Osteoblast (primary cell): Measurements from ENCODE around the gene CACNA1C. TPM values are rescaled to one million over a fixed set of nuclear protein-coding genes. Genes with fewer than 3 reads are reported as not detected.

ENCODE experiments used
- DNase-seq: peaks from one replicate; pipeline ENCODE4 v3.0.0; 2011; ENCODE audit warnings: low spot score, mixed read lengths; ENCODE audit not compliant: insufficient read length; ENCODE audit errors: missing footprints
- H2AFZ ChIP-seq: 2 replicates; pipeline ENCODE4 v1.6.0; 2011; ENCODE audit warnings: mild to moderate bottlenecking, low read length
- H3K27ac ChIP-seq: 2 replicates; pipeline ENCODE4 v1.5.1; 2011; ENCODE audit warnings: mild to moderate bottlenecking, low read depth, low read length, moderate library complexity
- H3K27me3 ChIP-seq: 2 replicates; pipeline ENCODE4 v1.6.0; 2012; ENCODE audit warnings: mild to moderate bottlenecking, control low read depth, inconsistent platforms, low read length, moderate library complexity; ENCODE audit not compliant: insufficient read depth
- H3K36me3 ChIP-seq: 2 replicates; pipeline ENCODE4 v1.5.1; 2011; ENCODE audit warnings: mild to moderate bottlenecking, low read length, control low read depth, moderate library complexity; ENCODE audit not compliant: insufficient read depth
- H3K4me1 ChIP-seq: 2 replicates; pipeline ENCODE4 v1.5.1; 2011; ENCODE audit warnings: mild to moderate bottlenecking, low read length, control low read depth, moderate library complexity; ENCODE audit not compliant: insufficient read depth
- H3K4me2 ChIP-seq: 2 replicates; pipeline ENCODE4 v1.6.0; 2011; ENCODE audit warnings: mild to moderate bottlenecking, low read length; ENCODE audit not compliant: insufficient read depth
- H3K4me3 ChIP-seq: fragments of 200-600 bp; sonication (generic); 3 replicates; pipeline ENCODE4 v1.5.1; 2012; ENCODE audit warnings: mild to moderate bottlenecking, low read length, inconsistent platforms; ENCODE audit not compliant: insufficient read depth
- H3K79me2 ChIP-seq: 2 replicates; pipeline ENCODE4 v1.6.0; 2012; ENCODE audit warnings: mild to moderate bottlenecking, low read length, control low read depth, inconsistent platforms; ENCODE audit not compliant: insufficient read depth
- H3K9me3 ChIP-seq: 2 replicates; pipeline ENCODE4 v1.5.1; 2011; ENCODE audit warnings: low read depth, low read length, control low read depth
- H4K20me1 ChIP-seq: 2 replicates; pipeline ENCODE4 v1.6.0; 2012; ENCODE audit warnings: mild to moderate bottlenecking, low read length, control low read depth; ENCODE audit not compliant: insufficient read depth
- total RNA-seq: library from RNA; depleted of rRNA; stranded (reverse); fragments of >200 nt; gene quantifications from 2 replicates; pipeline ENCODE4 v1.2.3, GENCODE V29; 2012
- TF ChIP-seq, protein P1 (sequence below): IDR thresholded peaks from 2 replicates; pipeline ENCODE4 v1.5.1; 2011; ENCODE audit warnings: mild to moderate bottlenecking, low read depth, low read length, moderate library complexity; ENCODE audit errors: extremely low read depth

CACNA1C gene
- total RNA-seq, 1 donor = 19.2 TPM

DNA sequence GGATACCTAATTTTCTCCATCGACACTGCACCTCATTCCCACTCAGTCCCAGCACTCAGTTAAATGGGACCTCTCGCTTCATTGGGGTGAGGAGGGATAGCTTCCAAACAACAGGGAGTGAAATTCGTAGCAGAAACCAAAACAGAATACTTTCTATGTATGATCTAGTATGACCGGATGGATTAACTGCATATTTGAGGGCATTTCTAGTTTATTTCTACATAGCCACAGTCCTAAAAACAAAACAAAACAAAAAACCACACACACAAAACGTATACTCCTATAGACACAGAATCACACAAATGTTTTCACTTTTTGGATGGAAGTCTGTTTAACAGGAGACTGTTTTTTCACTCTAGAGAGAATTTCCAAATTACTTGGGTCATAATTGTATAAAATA lies 434.5 kb downstream of the CACNA1C start:
- H3K36me3 ChIP-seq = peaks cover 14% of the 10 kb centered on the region
- DNase-seq = no peak
- no peaks in the 10 kb centered on the region for H3K4me1 ChIP-seq
- H3K4me2 ChIP-seq = no peak overlapping the region
- H4K20me1 ChIP-seq = no peaks in the 10 kb centered on the region
- no peak overlapping the region for H3K4me3 ChIP-seq
- no peaks in the 10 kb centered on the region for H3K79me2 ChIP-seq
- H2AFZ ChIP-seq = no peak overlapping the region
- no peak overlapping the region for H3K27ac ChIP-seq
- TF ChIP-seq, protein P1, sequence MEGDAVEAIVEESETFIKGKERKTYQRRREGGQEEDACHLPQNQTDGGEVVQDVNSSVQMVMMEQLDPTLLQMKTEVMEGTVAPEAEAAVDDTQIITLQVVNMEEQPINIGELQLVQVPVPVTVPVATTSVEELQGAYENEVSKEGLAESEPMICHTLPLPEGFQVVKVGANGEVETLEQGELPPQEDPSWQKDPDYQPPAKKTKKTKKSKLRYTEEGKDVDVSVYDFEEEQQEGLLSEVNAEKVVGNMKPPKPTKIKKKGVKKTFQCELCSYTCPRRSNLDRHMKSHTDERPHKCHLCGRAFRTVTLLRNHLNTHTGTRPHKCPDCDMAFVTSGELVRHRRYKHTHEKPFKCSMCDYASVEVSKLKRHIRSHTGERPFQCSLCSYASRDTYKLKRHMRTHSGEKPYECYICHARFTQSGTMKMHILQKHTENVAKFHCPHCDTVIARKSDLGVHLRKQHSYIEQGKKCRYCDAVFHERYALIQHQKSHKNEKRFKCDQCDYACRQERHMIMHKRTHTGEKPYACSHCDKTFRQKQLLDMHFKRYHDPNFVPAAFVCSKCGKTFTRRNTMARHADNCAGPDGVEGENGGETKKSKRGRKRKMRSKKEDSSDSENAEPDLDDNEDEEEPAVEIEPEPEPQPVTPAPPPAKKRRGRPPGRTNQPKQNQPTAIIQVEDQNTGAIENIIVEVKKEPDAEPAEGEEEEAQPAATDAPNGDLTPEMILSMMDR = no peak
- H3K9me3 ChIP-seq = no peaks in the 10 kb centered on the region
- no peaks in the 10 kb centered on the region for H3K27me3 ChIP-seq

DNA sequence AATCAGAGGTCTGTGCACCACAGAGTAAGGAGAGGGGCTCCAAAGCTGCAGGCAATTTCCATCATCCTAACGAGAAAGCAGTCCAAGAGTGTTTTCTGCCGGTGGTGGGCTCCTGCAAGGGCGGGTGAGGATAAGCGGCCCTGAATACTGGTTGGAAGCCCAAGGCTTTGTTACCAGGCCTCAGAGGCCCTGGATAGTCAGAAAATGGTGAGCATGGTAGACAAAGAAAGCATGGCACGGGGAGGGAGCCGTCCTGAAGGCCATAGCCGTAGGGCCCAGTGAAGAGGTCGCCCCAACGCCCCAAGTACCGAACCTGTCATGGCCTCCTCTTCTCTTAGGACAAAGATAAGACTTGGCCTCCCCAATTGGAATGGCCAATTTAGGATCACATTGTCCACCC lies 435.3 kb downstream of the CACNA1C start:
- H3K4me2 ChIP-seq = no peak overlapping the region
- H3K36me3 ChIP-seq = peaks cover 14% of the 10 kb centered on the region
- H3K4me3 ChIP-seq = no peak overlapping the region
- DNase-seq = no peak
- no peaks in the 10 kb centered on the region for H4K20me1 ChIP-seq
- H3K27me3 ChIP-seq = no peaks in the 10 kb centered on the region
- no peak overlapping the region for H2AFZ ChIP-seq
- H3K4me1 ChIP-seq = no peaks in the 10 kb centered on the region
- TF ChIP-seq, protein P1 = no peak
- H3K79me2 ChIP-seq = no peaks in the 10 kb centered on the region
- H3K27ac ChIP-seq = no peak overlapping the region
- H3K9me3 ChIP-seq = no peaks in the 10 kb centered on the region

DNA sequence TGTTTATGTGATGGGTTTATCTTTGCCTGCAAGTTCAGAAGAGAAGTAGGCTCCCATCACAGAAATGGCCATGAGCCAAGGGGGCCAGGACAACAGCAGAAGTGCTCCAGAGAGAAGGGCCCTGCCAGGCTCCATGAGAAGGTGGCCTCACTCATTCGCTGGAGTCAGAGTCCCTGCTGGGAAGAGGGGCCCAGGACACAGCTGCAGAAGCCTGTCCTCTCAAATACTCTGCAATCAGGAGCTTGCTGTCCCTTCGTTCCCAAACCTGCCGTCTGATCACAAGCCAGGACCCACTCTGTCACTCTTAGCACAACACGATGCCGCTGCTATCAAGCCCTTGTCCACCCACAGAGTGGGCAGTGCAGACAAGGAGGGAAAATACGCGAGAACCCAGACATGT lies 435.8 kb downstream of the CACNA1C start:
- no peak overlapping the region for H3K27ac ChIP-seq

DNA sequence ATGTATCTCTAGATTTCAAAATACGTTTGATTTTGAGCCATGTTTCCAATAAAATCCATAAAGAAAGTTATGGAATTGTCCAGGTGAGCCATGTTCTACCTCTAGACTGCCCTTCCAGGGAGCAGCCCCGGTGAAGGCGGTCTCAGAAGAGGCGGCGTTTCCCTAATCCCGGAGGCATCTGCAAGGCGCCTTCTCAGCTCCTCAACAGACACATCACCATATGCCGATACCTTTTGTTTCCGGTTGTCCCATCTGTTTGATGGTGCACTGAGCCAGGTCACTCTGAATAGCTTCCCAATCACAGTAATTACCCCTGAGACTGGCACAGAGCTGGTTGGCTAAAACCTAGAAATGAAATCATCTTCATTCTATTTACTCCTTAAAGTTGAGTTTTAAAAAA lies 436.5 kb downstream of the CACNA1C start:
- H3K4me3 ChIP-seq = no peak overlapping the region
- no peaks in the 10 kb centered on the region for H4K20me1 ChIP-seq
- H3K36me3 ChIP-seq = peaks cover 14% of the 10 kb centered on the region
- H3K4me1 ChIP-seq = no peaks in the 10 kb centered on the region
- H3K79me2 ChIP-seq = no peaks in the 10 kb centered on the region
- H3K4me2 ChIP-seq = no peak overlapping the region
- TF ChIP-seq, protein P1 = no peak
- H3K27ac ChIP-seq = no peak overlapping the region
- H3K27me3 ChIP-seq = no peaks in the 10 kb centered on the region
- H2AFZ ChIP-seq = no peak overlapping the region
- no peaks in the 10 kb centered on the region for H3K9me3 ChIP-seq
- DNase-seq = no peak

More for the DNA sequence above, 435.8 kb downstream of the CACNA1C start:
- Histone ChIP-seq H3K79me2 (no peaks in the 10 kb centered on the region), H3K4me1 (no peaks in the 10 kb centered on the region), H3K36me3 (peaks cover 14% of the 10 kb centered on the region), H3K27me3 (no peaks in the 10 kb centered on the region), H3K4me2 (no peak overlapping the region), H4K20me1 (no peaks in the 10 kb centered on the region), H2AFZ (no peak overlapping the region), H3K9me3 (no peaks in the 10 kb centered on the region), H3K4me3 (no peak overlapping the region)
- TF ChIP-seq, protein P1 = no peak
- no peak for DNase-seq
